Heart right ventricle (tissue), 16 donors: Measurements from ENCODE around the gene ZBTB5. TPM values are rescaled to one million over a fixed set of nuclear protein-coding genes. Genes with fewer than 3 reads are reported as not detected.

Source experiments
- ATAC-seq, 8 donors: fragments of 200-7000 bp; cut with Tn5 transposase; one replicate each; pipeline ENCODE4 v1.9.1; 2020; ENCODE audit warnings: mild to moderate bottlenecking in 8 of 8, moderate library complexity in 8 of 8, moderate number of reproducible peaks in 1 of 8
- DNase-seq, 2 donors: peaks; one replicate each; pipeline ENCODE4 v3.0.0-alpha.2; 2020
- H3K27ac ChIP-seq, 10 donors: fragments of 200-600 bp; sonication (generic) in 2 of 10; one replicate each; pipeline versions ENCODE4 v1.5.0 to v1.8.0; 2020 to 2022; ENCODE audit warnings: mild to moderate bottlenecking in 3 of 10
- H3K27me3 ChIP-seq, 7 donors: fragments of 200-600 bp; one replicate each; pipeline ENCODE4 v1.8.0; 2021 to 2022; ENCODE audit warnings: mild to moderate bottlenecking in 2 of 7
- H3K36me3 ChIP-seq, 9 donors: fragments of 200-600 bp; sonication (generic) in 1 of 9; one replicate each; pipeline versions ENCODE4 v1.5.0 to v1.8.0; 2020 to 2022; ENCODE audit warnings: mild to moderate bottlenecking in 2 of 9
- H3K4me1 ChIP-seq, 9 donors: fragments of 200-600 bp; sonication (generic) in 1 of 9; one replicate each; pipeline versions ENCODE4 v1.5.0 to v1.8.0; 2020 to 2022; ENCODE audit warnings: mild to moderate bottlenecking in 4 of 9
- H3K4me3 ChIP-seq, 10 donors: fragments of 200-600 bp; sonication (generic) in 2 of 10; one replicate each; pipeline versions ENCODE4 v1.5.0 to v1.8.0; 2020 to 2022; ENCODE audit warnings: mild to moderate bottlenecking in 7 of 10, moderate library complexity in 2 of 10
- H3K9me3 ChIP-seq, 11 donors: fragments of 200-600 bp in 10 of 11; sonication (generic) in 2 of 11; one replicate each; pipeline versions ENCODE4 v1.5.0 to v1.8.0; 2013 to 2022; ENCODE audit warnings: mild to moderate bottlenecking in 2 of 11, control low read depth in 1 of 11, moderate library complexity in 1 of 11
- whole genome bisulfite sequencing, 2 donors: extraction: QIAGEN DNeasy Blood & Tissue Kit; methylation state at CpG; one replicate each; pipeline ENCODE4 v1.1.7; 2013; ENCODE audit warnings: inconsistent platforms in 1 of 2; 5-methylcytosine and 5-hydroxymethylcytosine counted together
- intact Hi-C, 10 donors: fragments of 100-400 bp; cut with DNase I; formaldehyde crosslinking; loops; one replicate each; pipeline versions ENCODE4 v1.11.1 to v1.14.2; 2022
- polyA plus RNA-seq, 2 donors: library from polyadenylated mRNA; stranded (reverse); fragments of 200-250 nt; gene quantifications; one replicate each; pipeline ENCODE4 v1.2.3, GENCODE V29; 2013
- total RNA-seq, 10 donors: library from RNA; stranded (reverse); fragmentation: NEBNext Ultra II Directional in 3 of 10; extraction: Animal tissue kit (Norgen Biotek cat#: 25700) in 3 of 10; gene quantifications; one replicate each; pipeline versions ENCODE4 v1.2.1 to v1.2.4, GENCODE V29; 2021 to 2023
- TF ChIP-seq, protein P1 (sequence below), 9 donors: fragments of 200-600 bp; sonication (generic) in 2 of 9; IDR thresholded peaks; one replicate each; pipeline versions ENCODE4 v1.5.0 to v1.8.0; 2021 to 2022; ENCODE audit warnings: antibody characterized with exemption in 9 of 9, mild to moderate bottlenecking in 5 of 9, moderate library complexity in 1 of 9
- donor health status: Arrhythmogenic right ventricular cardiomyopathy.
- donor health status: ischemic (EF 13 %, LVEDD 7.1; RV severe dilation, severe dysfunction).
- donor health status: healthy with polysubstance abuse.
- donor health status: DM: no; HTN: yes; CAD: no.
- donor health status: DM: no; HTN: no; CAD: no.
- donor health status: ischemic (EF 25% LVEDD 6.9; RV normal size, moderate dysfunction).
- donor health status: ischemic (EF 25% LVEDD 5.7; RV mildly dilated, moderate dysfunction).
- donor health status: healthy.
- donor health status: DM: yes; HTN: yes; CAD: no.
- donor health status: Ischemic cardiomyopathy.
- donor health status: ischemic (EF 35%, LVEDD 5.7; RV mildly dilated, moderate dysfunction).
- donor health status: nonischemic (EF 11% LVEDD 7.7; RV severe dilation, severe dysfunction).
- donor health status: DM: yes; HTN: yes; CAD: no.
- donor health status: PGD.
- donor health status: ischemic (EF 29% LVEDD 5.4; RV normal size, mild dysfunction).
- donor health status: nonischemic (EF 23%, LVEDD 6.1; RV moderate dilation, normal function).

The ZBTB5 gene
- total and polyA plus RNA-seq, 12 donors = 2.1 to 7.5 (median 6.3) TPM

- peak in 1 of 8 donors; percentile 49 for ATAC-seq
- Histone ChIP-seq H3K4me1 (peaks cover 1 to 50% (median 23%) of the 10 kb centered on the region in 9 donors), H3K9me3 (no peaks in the 10 kb centered on the region), H3K27ac (peak overlapping the region in 2 of 10 donors; percentile 1 to 21), H3K27me3 (no peaks in the 10 kb centered on the region), H3K36me3 (peaks cover 0 to 100% (median 70%) of the 10 kb centered on the region in 9 donors), H3K4me3 (no peak overlapping the region)
- intact Hi-C loops = no loop called here
- TF ChIP-seq, protein P1, sequence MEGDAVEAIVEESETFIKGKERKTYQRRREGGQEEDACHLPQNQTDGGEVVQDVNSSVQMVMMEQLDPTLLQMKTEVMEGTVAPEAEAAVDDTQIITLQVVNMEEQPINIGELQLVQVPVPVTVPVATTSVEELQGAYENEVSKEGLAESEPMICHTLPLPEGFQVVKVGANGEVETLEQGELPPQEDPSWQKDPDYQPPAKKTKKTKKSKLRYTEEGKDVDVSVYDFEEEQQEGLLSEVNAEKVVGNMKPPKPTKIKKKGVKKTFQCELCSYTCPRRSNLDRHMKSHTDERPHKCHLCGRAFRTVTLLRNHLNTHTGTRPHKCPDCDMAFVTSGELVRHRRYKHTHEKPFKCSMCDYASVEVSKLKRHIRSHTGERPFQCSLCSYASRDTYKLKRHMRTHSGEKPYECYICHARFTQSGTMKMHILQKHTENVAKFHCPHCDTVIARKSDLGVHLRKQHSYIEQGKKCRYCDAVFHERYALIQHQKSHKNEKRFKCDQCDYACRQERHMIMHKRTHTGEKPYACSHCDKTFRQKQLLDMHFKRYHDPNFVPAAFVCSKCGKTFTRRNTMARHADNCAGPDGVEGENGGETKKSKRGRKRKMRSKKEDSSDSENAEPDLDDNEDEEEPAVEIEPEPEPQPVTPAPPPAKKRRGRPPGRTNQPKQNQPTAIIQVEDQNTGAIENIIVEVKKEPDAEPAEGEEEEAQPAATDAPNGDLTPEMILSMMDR (IDR thresholded peaks at IDR 0.05) = no peak
- 75 to 78% methylated on average over 4 of the region's 4 CpGs for WGBS, 2 donors
- no peak for DNase-seq
Measured at GRCh38 chr9:37437621-37438020, 27.6 kb downstream of the ZBTB5 start.

DNA sequence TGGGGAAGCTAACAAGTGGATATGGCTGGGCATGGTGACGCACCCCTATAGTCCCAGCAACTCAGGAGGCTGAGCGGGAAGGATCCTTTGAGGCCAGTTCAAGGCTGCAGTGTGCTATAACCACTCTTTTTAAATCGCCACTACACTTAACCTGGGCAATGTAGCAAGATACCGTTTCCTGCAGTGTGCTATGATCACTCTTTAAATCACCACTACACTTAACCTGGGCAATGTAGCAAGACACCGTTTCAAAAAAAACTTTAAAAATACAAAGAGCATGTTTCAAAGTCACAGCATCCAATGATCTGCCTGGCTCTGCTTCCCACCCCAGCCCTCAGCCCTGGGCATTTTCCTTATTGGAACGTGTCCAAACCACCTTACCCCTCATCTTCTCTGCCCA lies 28.2 kb downstream of the ZBTB5 start:
- 94 to 95% methylated on average over 6 of the region's 6 CpGs for WGBS, 2 donors
- no peaks in the 10 kb centered on the region for H3K9me3 ChIP-seq
- H3K4me3 ChIP-seq = no peak overlapping the region
- DNase-seq = no peak
- H3K27ac ChIP-seq = peak overlapping the region in 3 of 10 donors; percentile 1 to 28 (median 26)
- H3K27me3 ChIP-seq = no peaks in the 10 kb centered on the region
- TF ChIP-seq, protein P1 (IDR thresholded peaks at IDR 0.05) = no peak
- peaks cover 0 to 100% (median 66%) of the 10 kb centered on the region in 9 donors for H3K36me3 ChIP-seq
- peak in 1 of 8 donors; percentile 3 for ATAC-seq
- intact Hi-C loops = no loop called here
- peaks cover 3 to 55% (median 23%) of the 10 kb centered on the region in 9 donors for H3K4me1 ChIP-seq

DNA sequence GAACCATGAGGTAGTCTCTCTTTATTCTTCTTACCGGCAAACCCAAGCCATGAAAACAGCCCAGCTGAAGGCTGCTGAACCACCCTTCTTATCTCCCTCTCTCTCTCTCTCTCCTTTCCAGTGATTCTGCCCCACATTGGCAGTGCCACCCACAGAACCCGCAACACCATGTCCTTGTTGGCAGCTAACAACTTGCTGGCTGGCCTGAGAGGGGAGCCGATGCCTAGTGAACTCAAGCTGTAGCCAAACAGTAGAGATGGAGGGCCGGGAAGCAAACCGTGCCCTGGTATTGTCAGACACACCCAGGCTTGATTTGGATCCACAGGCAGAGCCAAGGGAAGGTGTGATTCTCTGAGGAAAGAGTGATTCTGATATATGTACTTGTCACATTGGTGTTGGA lies 28.7 kb downstream of the ZBTB5 start:
- Histone ChIP-seq H3K9me3 (no peaks in the 10 kb centered on the region), H3K36me3 (peaks cover 0 to 100% (median 61%) of the 10 kb centered on the region in 9 donors), H3K27ac (peak overlapping the region in 4 of 10 donors; percentile 1 to 28 (median 26)), H3K4me3 (no peak overlapping the region), H3K27me3 (no peaks in the 10 kb centered on the region), H3K4me1 (peaks cover 3 to 55% (median 23%) of the 10 kb centered on the region in 9 donors)
- 52 to 69% methylated on average over 5 of the region's 5 CpGs for WGBS, 2 donors
- intact Hi-C loops = no loop called here
- DNase-seq (peak in 1 of 2 donors; percentile 30), ATAC-seq (peak; percentile 32 to 84 (median 56))
- TF ChIP-seq, protein P1 (IDR thresholded peaks at IDR 0.05) = no peak

DNA sequence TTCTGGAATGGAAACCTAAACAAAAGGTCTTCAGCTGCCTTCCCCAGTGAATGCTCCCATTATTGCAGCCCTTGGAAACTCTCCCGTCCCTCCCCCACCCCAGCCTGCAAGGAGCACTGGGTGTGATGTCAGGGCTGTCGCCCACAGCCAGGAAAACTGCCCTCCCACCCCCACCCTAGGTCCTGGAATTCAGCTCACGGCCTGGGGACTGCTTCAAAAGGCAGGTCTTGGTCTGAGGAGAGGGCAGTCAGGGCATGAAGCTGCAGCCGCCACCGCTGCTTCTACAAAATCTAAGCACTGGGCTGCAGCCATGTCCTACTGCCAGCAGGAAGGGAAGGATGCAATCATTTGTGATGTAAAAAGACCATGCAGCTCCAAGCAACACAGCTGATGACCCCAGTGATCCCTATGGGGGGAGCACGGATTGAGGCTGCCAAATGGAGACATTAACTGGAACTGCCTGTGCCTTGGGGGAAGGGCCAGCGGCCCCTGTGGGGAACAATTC lies 31.3 kb downstream of the ZBTB5 start:
- peak in 5 of 8 donors; percentile 4 to 51 (median 15) for ATAC-seq

More for the DNA sequence above, 31.3 kb downstream of the ZBTB5 start:
- H3K36me3 ChIP-seq = peaks cover 0 to 100% (median 52%) of the 10 kb centered on the region in 9 donors
- intact Hi-C loops = no loop called here
- H3K9me3 ChIP-seq = no peaks in the 10 kb centered on the region
- H3K4me3 ChIP-seq = no peak overlapping the region
- peak overlapping the region in 3 of 10 donors; percentile 25 to 48 (median 25) for H3K27ac ChIP-seq
- TF ChIP-seq, protein P1 (IDR thresholded peaks at IDR 0.05) = no peak
- DNase-seq = peak in 1 of 2 donors; percentile 20
- peaks cover 3 to 49% (median 20%) of the 10 kb centered on the region in 9 donors for H3K4me1 ChIP-seq
- 50 to 53% methylated on average over 7 of the region's 7 CpGs for WGBS, 2 donors
- H3K27me3 ChIP-seq = no peaks in the 10 kb centered on the region
